ENCODE data around the gene NOP14. TPM values are rescaled to one million over a fixed set of nuclear protein-coding genes. Genes with fewer than 3 reads are reported as not detected.
"Not testable (repeated sequence)": the region's sequence is repeated elsewhere in the genome, so short reads cannot be mapped to it uniquely, and the experiment has no call there.

The NOP14 gene
- total RNA-seq, 4 donors from 2014 or later = 18.2 to 39.6 (median 26.8) TPM

- H3K4me3 ChIP-seq = no peak overlapping the region
- H3K36me3 ChIP-seq = peaks cover 4 to 99% (median 29%) of the 10 kb centered on the region in 3 donors
- H3K27ac ChIP-seq = no peak overlapping the region
- peak in 1 of 2 donors; percentile 3 for DNase-seq (ENCODE audit: low spot score in 2 of 2)
- H3K4me1 ChIP-seq = peaks cover 0 to 6% (median 0%) of the 10 kb centered on the region in 4 donors
- WGBS, 2 donors = 84 to 91% methylated on average over 15 to 17 of the region's 21 CpGs
- TF ChIP-seq CTCF (IDR thresholded peaks at IDR 0.05) = no peak
- TF ChIP-seq EP300 (IDR thresholded peaks at IDR 0.05) = no peak
- TF ChIP-seq POLR2A (IDR thresholded peaks at IDR 0.05) = no peak
- H3K27me3 ChIP-seq = no peaks in the 10 kb centered on the region
- H3K9me3 ChIP-seq = no peaks in the 10 kb centered on the region
Observed at GRCh38 chr4:2942037-2942531, 21.1 kb downstream of the NOP14 start.

- TF ChIP-seq EP300 (IDR thresholded peaks at IDR 0.05) (no peak), POLR2A (IDR thresholded peaks at IDR 0.05) (no peak)
- 90 to 92% methylated on average over 24 of the region's 24 CpGs for WGBS, 2 donors
- H3K27me3 ChIP-seq = no peaks in the 10 kb centered on the region
- no peak for DNase-seq (ENCODE audit: low spot score in 2 of 2)
- no peak overlapping the region for H3K4me3 ChIP-seq
- peaks cover 0 to 13% (median under 1%) of the 10 kb centered on the region in 4 donors for H3K4me1 ChIP-seq
- no peaks in the 10 kb centered on the region for H3K9me3 ChIP-seq
- H3K27ac ChIP-seq = no peak overlapping the region
- H3K36me3 ChIP-seq = peaks cover 0 to 98% (median 29%) of the 10 kb centered on the region in 3 donors
Observed at GRCh38 chr4:2941138-2942036, 21.8 kb downstream of the NOP14 start.

GRCh38 chr4:2940267-2941137, 22.7 kb downstream of the NOP14 start:
- TF ChIP-seq POLR2A (IDR thresholded peaks at IDR 0.05) = no peak
- TF ChIP-seq CTCF (IDR thresholded peaks at IDR 0.05) = no peak
- no peak for TF ChIP-seq EP300 (IDR thresholded peaks at IDR 0.05)
- peaks cover 0 to 22% (median 9%) of the 10 kb centered on the region in 4 donors for H3K4me1 ChIP-seq
- H3K27ac ChIP-seq = no peak overlapping the region
- WGBS, 2 donors = 90% methylated on average over 27 to 28 of the region's 29 CpGs
- H3K27me3 ChIP-seq = no peaks in the 10 kb centered on the region
- no peak overlapping the region for H3K4me3 ChIP-seq
- H3K36me3 ChIP-seq = peaks cover 0 to 90% (median 28%) of the 10 kb centered on the region in 3 donors
- no peaks in the 10 kb centered on the region for H3K9me3 ChIP-seq
- no peak for DNase-seq (ENCODE audit: low spot score in 2 of 2)

- Histone ChIP-seq H3K4me1 (peaks cover 0 to 26% (median 13%) of the 10 kb centered on the region in 4 donors), H3K4me3 (no peak overlapping the region), H3K36me3 (peaks cover 0 to 81% (median 19%) of the 10 kb centered on the region in 3 donors), H3K27ac (no peak overlapping the region), H3K27me3 (no peaks in the 10 kb centered on the region), H3K9me3 (no peaks in the 10 kb centered on the region)
- DNase-seq (ENCODE audit: low spot score in 2 of 2) = no peak
- no peak for TF ChIP-seq EP300 (IDR thresholded peaks at IDR 0.05)
- no peak for TF ChIP-seq CTCF (IDR thresholded peaks at IDR 0.05)
- no peak for TF ChIP-seq POLR2A (IDR thresholded peaks at IDR 0.05)
- 79 to 88% methylated on average over 27 to 28 of the region's 30 CpGs for WGBS, 2 donors
Observed at GRCh38 chr4:2939383-2940243, 23.6 kb downstream of the NOP14 start.

- WGBS, 2 donors = 86 to 87% methylated on average over 14 of the region's 14 CpGs
- peaks cover 0 to 27% (median 13%) of the 10 kb centered on the region in 4 donors for H3K4me1 ChIP-seq
- DNase-seq (ENCODE audit: low spot score in 2 of 2) = no peak
- H3K27ac ChIP-seq = no peak overlapping the region
- no peak for TF ChIP-seq CTCF (IDR thresholded peaks at IDR 0.05)
- TF ChIP-seq POLR2A (IDR thresholded peaks at IDR 0.05) = no peak
- no peak for TF ChIP-seq EP300 (IDR thresholded peaks at IDR 0.05)
- no peak overlapping the region for H3K4me3 ChIP-seq
- H3K9me3 ChIP-seq = no peaks in the 10 kb centered on the region
- H3K36me3 ChIP-seq = peaks cover 0 to 74% (median 16%) of the 10 kb centered on the region in 3 donors
- H3K27me3 ChIP-seq = no peaks in the 10 kb centered on the region
Observed at GRCh38 chr4:2938906-2939305, 24.3 kb downstream of the NOP14 start.

- H3K4me3 ChIP-seq; H3K27ac ChIP-seq; H3K27me3 ChIP-seq; DNase-seq (ENCODE audit: low spot score in 2 of 2); H3K9me3 ChIP-seq: not testable (repeated sequence)
- WGBS, 2 donors = 86 to 90% methylated on average over 10 of the region's 10 CpGs
- Histone ChIP-seq H3K36me3 (peaks cover 0 to 69% (median 16%) of the 10 kb centered on the region in 3 donors), H3K4me1 (peaks cover 0 to 32% (median 18%) of the 10 kb centered on the region in 4 donors)
Observed at GRCh38 chr4:2938411-2938810, 24.8 kb downstream of the NOP14 start.

Measured in tibial nerve (tissue), 4 donors.